Measurements from ENCODE around the gene OLFM4.
"Not testable (repeated sequence)": the region's sequence is repeated elsewhere in the genome, so short reads cannot be mapped to it uniquely, and the experiment has no call there.

The OLFM4 gene

GRCh38 chr13:53028637-53029203 lies at the start of gene OLFM4:
TSS of gene OLFM4 (plus strand) at chr13:53028813. CDS start at chr13:53028837, 24 bp downstream.
- no peak for DNase-seq (ENCODE audit: low spot score)
- FAIRE-seq = no peak

- DNase-seq (ENCODE audit: low spot score) (no peak), FAIRE-seq (no peak)
Observed at GRCh38 chr13:52978989-52979388, 49.6 kb upstream of the OLFM4 start.

- FAIRE-seq = no peak
- no peak for DNase-seq (ENCODE audit: low spot score)
Observed at GRCh38 chr13:52980695-52981094, 47.9 kb upstream of the OLFM4 start.

- FAIRE-seq = no peak
Observed at GRCh38 chr13:52983836-52984235, 44.8 kb upstream of the OLFM4 start.

GRCh38 chr13:52984881-52985363 lies 43.7 kb upstream of the OLFM4 start:
- no peak for DNase-seq (ENCODE audit: low spot score)
- no peak for FAIRE-seq

More at GRCh38 chr13:52983836-52984235, 44.8 kb upstream of the OLFM4 start:
- DNase-seq (ENCODE audit: low spot score) = no peak

GRCh38 chr13:52991344-52992020 lies 37.1 kb upstream of the OLFM4 start:
- FAIRE-seq = no peak

GRCh38 chr13:52992110-52992509 lies 36.5 kb upstream of the OLFM4 start:
- DNase-seq (ENCODE audit: low spot score) = no peak
- no peak for FAIRE-seq

More at GRCh38 chr13:52991344-52992020, 37.1 kb upstream of the OLFM4 start:
- DNase-seq (ENCODE audit: low spot score) = no peak

GRCh38 chr13:52994051-52994450 lies 34.6 kb upstream of the OLFM4 start:
- FAIRE-seq = no peak
- DNase-seq (ENCODE audit: low spot score) = no peak

GRCh38 chr13:52994865-52995264 lies 33.7 kb upstream of the OLFM4 start:
- FAIRE-seq (no peak), DNase-seq (ENCODE audit: low spot score) (no peak)

- no peak for DNase-seq (ENCODE audit: low spot score)
- FAIRE-seq = no peak
Observed at GRCh38 chr13:52995946-52996345, 32.7 kb upstream of the OLFM4 start.

- DNase-seq (ENCODE audit: low spot score) = no peak
- FAIRE-seq = no peak
Observed at GRCh38 chr13:52997951-52998876, 30.4 kb upstream of the OLFM4 start.

- FAIRE-seq (no peak), DNase-seq (ENCODE audit: low spot score) (no peak)
Observed at GRCh38 chr13:52999093-52999696, 29.4 kb upstream of the OLFM4 start.

GRCh38 chr13:53001444-53002225 lies 27.0 kb upstream of the OLFM4 start:
- no peak for DNase-seq (ENCODE audit: low spot score)
- FAIRE-seq = no peak

GRCh38 chr13:53004573-53004972 lies 24.0 kb upstream of the OLFM4 start:
- no peak for FAIRE-seq
- no peak for DNase-seq (ENCODE audit: low spot score)

- FAIRE-seq (no peak), DNase-seq (ENCODE audit: low spot score) (no peak)
Observed at GRCh38 chr13:53005626-53006025, 23.0 kb upstream of the OLFM4 start.

GRCh38 chr13:53007872-53008271 lies 20.7 kb upstream of the OLFM4 start:
- no peak for FAIRE-seq
- no peak for DNase-seq (ENCODE audit: low spot score)

GRCh38 chr13:53010374-53011105 lies 18.1 kb upstream of the OLFM4 start:
- DNase-seq (ENCODE audit: low spot score) (peak; percentile 75), FAIRE-seq (no peak)

GRCh38 chr13:53012707-53013106 lies 15.9 kb upstream of the OLFM4 start:
- DNase-seq (ENCODE audit: low spot score) (no peak), FAIRE-seq (no peak)

GRCh38 chr13:53013113-53013512 lies 15.5 kb upstream of the OLFM4 start:
- no peak for FAIRE-seq
- DNase-seq (ENCODE audit: low spot score) = no peak

GRCh38 chr13:53014018-53014417 lies 14.6 kb upstream of the OLFM4 start:
- not testable (repeated sequence) for FAIRE-seq; DNase-seq (ENCODE audit: low spot score)

Measured in urothelium cell line (cell line).